SK-N-SH (cell line): ENCODE measurements around the gene SRXN1. TPM values are rescaled to one million over a fixed set of nuclear protein-coding genes. Genes with fewer than 3 reads are reported as not detected.

Experiments used
- CTCF ChIA-PET: fragments of 300-600, 350-600 bp; formaldehyde crosslinking; extraction: SDS; loops from one replicate; lab custom pipeline; 2021; lab: Yijun Ruan, JAX
- POLR2A ChIA-PET: fragments of 350-600 bp; sonication (Branson Sonifier 250); formaldehyde crosslinking; extraction: SDS; loops from one replicate; lab custom pipeline; 2020; ENCODE audit warnings: antibody characterized with exemption, inconsistent platforms; lab: Yijun Ruan, JAX
- DNase-seq: peaks from one replicate; pipeline ENCODE4 v3.0.0; 2012
- H2AFZ ChIP-seq: fragments of 200-600 bp; sonication (generic); 2 replicates; pipeline ENCODE4 v1.8.1; 2016; ENCODE audit warnings: antibody characterized with exemption, mild to moderate bottlenecking, low read depth
- H3F3A ChIP-seq: fragments of 200-600 bp; sonication (generic); replicated peaks from 2 replicates; pipeline ENCODE3; 2016; ENCODE audit warnings: antibody characterized with exemption, mild to moderate bottlenecking; ENCODE audit not compliant: insufficient read depth
- H3K27ac ChIP-seq, 2 experiments: fragments of 200-500 bp in 1 of 2; fragments of 200-600 bp in 1 of 2; sonication (Bioruptor generic) in 1 of 2; sonication (generic), shearing (Covaris generic) in 1 of 2; 2 replicates each; pipeline versions ENCODE4 v1.5.1 to v1.6.1; 2014 to 2016; ENCODE audit warnings: low read depth in 2 of 2, inconsistent platforms in 1 of 2, low read length in 1 of 2, mild to moderate bottlenecking in 1 of 2, mixed read lengths in 1 of 2
- H3K27me3 ChIP-seq: fragments of 200-600 bp; sonication (generic), shearing (Covaris generic); 2 replicates; pipeline ENCODE4 v1.6.1; 2016; ENCODE audit warnings: mixed run types; ENCODE audit not compliant: insufficient read depth
- H3K36me3 ChIP-seq, 2 experiments: fragments of 200-500 bp in 1 of 2; fragments of 200-600 bp in 1 of 2; sonication (Bioruptor generic) in 1 of 2; sonication (generic) in 1 of 2; replicated peaks in 1 of 2; 2 replicates each; pipeline versions ENCODE3 to v1.5.1; 2014 to 2016; ENCODE audit warnings: low read length in 1 of 2, mild to moderate bottlenecking in 1 of 2; ENCODE audit not compliant: insufficient read depth in 2 of 2, control insufficient read depth in 1 of 2
- H3K4me1 ChIP-seq, 2 experiments: fragments of 200-500 bp in 1 of 2; fragments of 200-600 bp in 1 of 2; sonication (Bioruptor generic) in 1 of 2; sonication (generic), shearing (Covaris generic) in 1 of 2; 2 replicates each; pipeline versions ENCODE4 v1.5.1 to v1.6.1; 2014 to 2016; ENCODE audit warnings: low read depth in 1 of 2, low read length in 1 of 2, mixed run types in 1 of 2; ENCODE audit not compliant: insufficient read depth in 2 of 2, control insufficient read depth in 1 of 2
- H3K4me2 ChIP-seq: fragments of 200-600 bp; sonication (generic), shearing (Covaris generic); 2 replicates; pipeline ENCODE4 v1.6.1; 2017; ENCODE audit warnings: mixed run types
- H3K4me3 ChIP-seq, 2 experiments: fragments of 200-500 bp in 1 of 2; fragments of 200-600 bp in 1 of 2; sonication (Bioruptor generic) in 1 of 2; sonication (generic), shearing (Covaris generic) in 1 of 2; 2 replicates each; pipeline versions ENCODE4 v1.5.1 to v1.8.1; 2014 to 2016; ENCODE audit warnings: low read depth in 2 of 2, inconsistent platforms in 1 of 2, low read length in 1 of 2, mild to moderate bottlenecking in 1 of 2, mixed read lengths in 1 of 2, moderate library complexity in 1 of 2
- H3K79me2 ChIP-seq: fragments of 200-600 bp; sonication (generic); 2 replicates; pipeline ENCODE4 v1.8.1; 2017; ENCODE audit warnings: mild to moderate bottlenecking; ENCODE audit not compliant: insufficient read depth
- H3K9ac ChIP-seq: fragments of 200-600 bp; sonication (generic); 2 replicates; pipeline ENCODE4 v1.6.1; 2017; ENCODE audit warnings: mixed run types
- H3K9me2 ChIP-seq: fragments of 200-600 bp; sonication (generic); 2 replicates; pipeline ENCODE4 v1.6.1; 2017; ENCODE audit warnings: mixed run types
- H3K9me3 ChIP-seq: fragments of 200-600 bp; sonication (generic); 2 replicates; pipeline ENCODE4 v1.6.1; 2017; ENCODE audit warnings: mixed run types, mild to moderate bottlenecking, moderate library complexity
- H4K20me1 ChIP-seq: fragments of 200-600 bp; sonication (generic); 2 replicates; pipeline ENCODE4 v1.6.1; 2017; ENCODE audit warnings: mild to moderate bottlenecking, mixed run types; ENCODE audit not compliant: insufficient read depth
- CHD2 ChIP-seq: fragments of 150-350 bp; IDR thresholded peaks from 2 replicates; pipeline ENCODE4 v1.6.1; 2018; ENCODE audit warnings: low read length; ENCODE audit not compliant: partially characterized antibody
- ELF1 ChIP-seq: IDR thresholded peaks from 2 replicates; pipeline ENCODE4 v1.4.0; 2012
- EP300 ChIP-seq, 2 experiments: IDR thresholded peaks; 2 replicates each; pipeline versions ENCODE4 v1.4.0 to v1.6.1; 2012; ENCODE audit warnings: borderline replicate concordance in 1 of 2, low read depth in 1 of 2, low read length in 1 of 2
- EZH2phosphoT487 ChIP-seq: fragments of 200-600 bp; sonication (generic); IDR thresholded peaks from 2 replicates; pipeline ENCODE4 v1.6.1; 2017; ENCODE audit warnings: low read depth, mixed run types, mild to moderate bottlenecking, antibody characterized with exemption, moderate library complexity, borderline replicate concordance
- FOXJ3 ChIP-seq: sonication (generic); formaldehyde crosslinking; IDR thresholded peaks from 2 replicates; pipeline ENCODE4 v1.5.1; 2020; ENCODE audit warnings: mild to moderate bottlenecking, missing genetic modification reagents
- FOXM1 ChIP-seq: IDR thresholded peaks from 2 replicates; pipeline ENCODE4 v1.4.0; 2012; ENCODE audit warnings: low read depth, mild to moderate bottlenecking
- GATA2 ChIP-seq: sonication (generic); formaldehyde crosslinking; IDR thresholded peaks from 2 replicates; pipeline ENCODE4 v1.5.0; 2020; ENCODE audit warnings: mild to moderate bottlenecking, missing genetic modification reagents
- JUND ChIP-seq: IDR thresholded peaks from 2 replicates; pipeline ENCODE4 v1.4.0; 2012
- MAX ChIP-seq: IDR thresholded peaks from 2 replicates; pipeline ENCODE4 v1.4.0; 2012; ENCODE audit warnings: low read depth
- MEF2A ChIP-seq: IDR thresholded peaks from 2 replicates; pipeline ENCODE4 v1.4.0; 2012; ENCODE audit warnings: low read depth, borderline replicate concordance
- MXI1 ChIP-seq: IDR thresholded peaks from 2 replicates; pipeline ENCODE4 v1.6.1; 2012; ENCODE audit warnings: mild to moderate bottlenecking, low read depth, low read length, improper control_type of control experiment
- NRF1 ChIP-seq: IDR thresholded peaks from 2 replicates; pipeline ENCODE4 v1.6.1; 2012; ENCODE audit warnings: low read depth, mild to moderate bottlenecking, low read length
- POLR2AphosphoS5 ChIP-seq: IDR thresholded peaks from 2 replicates; pipeline ENCODE4 v1.6.1; 2012; ENCODE audit warnings: low read depth, low read length
- RAD21 ChIP-seq: IDR thresholded peaks from 2 replicates; pipeline ENCODE4 v1.6.1; 2012; ENCODE audit warnings: mild to moderate bottlenecking, low read length
- RCOR1 ChIP-seq: fragments of 150-350 bp; IDR thresholded peaks from 2 replicates; pipeline ENCODE4 v1.6.1; 2017; ENCODE audit warnings: antibody characterized with exemption, low read length
- RFX5 ChIP-seq: IDR thresholded peaks from 2 replicates; pipeline ENCODE4 v1.6.1; 2012; ENCODE audit warnings: mild to moderate bottlenecking, improper control_type of control experiment, low read length
- RXRA ChIP-seq: IDR thresholded peaks from 2 replicates; pipeline ENCODE4 v1.4.0; 2012; ENCODE audit warnings: low read depth, mild to moderate bottlenecking, borderline replicate concordance
- SMC3 ChIP-seq: IDR thresholded peaks from 2 replicates; pipeline ENCODE4 v1.6.1; 2012; ENCODE audit warnings: low read depth, low read length, improper control_type of control experiment
- TCF12 ChIP-seq: IDR thresholded peaks from 2 replicates; pipeline ENCODE4 v1.4.0; 2012
- USF1 ChIP-seq: IDR thresholded peaks from 2 replicates; pipeline ENCODE4 v1.4.0; 2012; ENCODE audit warnings: low read depth, borderline replicate concordance
- USF2 ChIP-seq: fragments of 150-350 bp; IDR thresholded peaks from 2 replicates; pipeline ENCODE4 v1.6.1; 2017; ENCODE audit warnings: antibody characterized with exemption, low read length, low read depth, borderline replicate concordance
- YY1 ChIP-seq: IDR thresholded peaks from 2 replicates; pipeline ENCODE4 v1.4.0; 2012; ENCODE audit warnings: low read depth, mild to moderate bottlenecking
- ZBTB33 ChIP-seq: IDR thresholded peaks from 2 replicates; pipeline ENCODE4 v1.4.0; 2012; ENCODE audit warnings: low read depth, borderline replicate concordance
- WGBS: methylation state at CpG from one replicate; pipeline ENCODE4 v1.1.6; 2017; ENCODE audit warnings: low lambda C conversion rate; 5-methylcytosine and 5-hydroxymethylcytosine counted together
- polyA plus RNA-seq, 3 experiments: library from polyadenylated mRNA; depleted of rRNA; stranded (reverse); fragments of >200 nt; gene quantifications; 2 replicates each; pipeline ENCODE4 v1.2.3, GENCODE V29; 2012

Gene SRXN1
- polyA plus RNA-seq, 1 of the 3 experiments (the other 2 are of a cell fraction) = 26.2 TPM

GRCh38 chr20:658202-658601 is 5.2 kb upstream of the SRXN1 start (continued):
- TF ChIP-seq RAD21 = no peak
- TF ChIP-seq MAX = no peak
- TF ChIP-seq RXRA = no peak
- no peak for TF ChIP-seq EZH2phosphoT487
- no peak for TF ChIP-seq EP300 (IDR thresholded peaks at IDR 0.05; ENCODE audit: borderline replicate concordance in 1 of 2, low read depth in 1 of 2, low read length in 1 of 2)
- TF ChIP-seq USF2 = no peak
- no peak for TF ChIP-seq ELF1
- no peak for TF ChIP-seq TCF12
- no peak for TF ChIP-seq NRF1
- TF ChIP-seq POLR2AphosphoS5 = no peak
- TF ChIP-seq CHD2 = no peak
- no peak for TF ChIP-seq MEF2A

GRCh38 chr20:655726-656624 is 3.0 kb upstream of the SRXN1 start:
- no peaks in the 10 kb centered on the region for H3K9me3 ChIP-seq
- CTCF ChIA-PET = interaction anchor here (1.3 to 3.9 kb wide), 5 partner anchors 11 to 83 kb away, joined by 3 to 23 read pairs (median 13); no protein-coding TSS in a partner anchor
- no peaks in the 10 kb centered on the region for H4K20me1 ChIP-seq
- no peaks in the 10 kb centered on the region for H3K36me3 ChIP-seq
- no peak for TF ChIP-seq EZH2phosphoT487
- peaks cover 0 to 17% of the 10 kb centered on the region in 2 experiments; a peak in 2 of 4 replicates for H3K4me1 ChIP-seq
- H3F3A ChIP-seq = no peaks in the 10 kb centered on the region
- no peaks in the 10 kb centered on the region; the same call in 1 of the 2 replicates for H3K27me3 ChIP-seq
- no peak overlapping the region for H3K9ac ChIP-seq
- POLR2A ChIA-PET = no interaction called here
- WGBS = 71% methylated on average over 11 of the region's 11 CpGs
- H2AFZ ChIP-seq = no peak overlapping the region
- no peaks in the 10 kb centered on the region for H3K9me2 ChIP-seq
- no peak for DNase-seq
- no peak overlapping the region for H3K27ac ChIP-seq
- H3K79me2 ChIP-seq = peaks cover 20% of the 10 kb centered on the region
- no peak overlapping the region for H3K4me3 ChIP-seq
- no peak overlapping the region for H3K4me2 ChIP-seq

- Histone ChIP-seq H3K9me2 (no peaks in the 10 kb centered on the region), H3K9ac (no peak overlapping the region), H3K9me3 (no peaks in the 10 kb centered on the region), H4K20me1 (0 out of 2 replicates have a peak, but pooled peaks cover 7% of the 10 kb centered on the region), H3K4me3 (no peak overlapping the region), H3F3A (no peaks in the 10 kb centered on the region), H3K4me2 (no peak overlapping the region), H3K27ac (no peak overlapping the region), H3K36me3 (peaks cover 4 to 12% of the 10 kb centered on the region in 2 experiments), H3K27me3 (no peaks in the 10 kb centered on the region; the same call in 1 of the 2 replicates), H3K79me2 (peaks cover 28% of the 10 kb centered on the region), H2AFZ (no peak overlapping the region), H3K4me1 (peaks cover 0 to 17% of the 10 kb centered on the region in 2 experiments; a peak in 2 of 4 replicates)
- WGBS = over 99% methylated on average over 3 of the region's 3 CpGs
- DNase-seq = no peak
- ChIA-PET POLR2A (no interaction called here), CTCF (interaction anchor here (0.7 to 3.9 kb wide), 7 partner anchors 9 to 85 kb away, joined by 3 to 23 read pairs (median 9); no protein-coding TSS in a partner anchor)
- TF ChIP-seq JUND (no peak), EP300 (IDR thresholded peaks at IDR 0.05; ENCODE audit: borderline replicate concordance in 1 of 2, low read depth in 1 of 2, low read length in 1 of 2) (no peak), POLR2AphosphoS5 (no peak), USF1 (no peak), FOXM1 (no peak), FOXJ3 (CRISPR knock-in tag) (no peak), MXI1 (no peak), ZBTB33 (no peak), SMC3 (no peak), YY1 (no peak), RFX5 (no peak), RCOR1 (no peak), NRF1 (no peak), GATA2 (CRISPR knock-in tag) (no peak)
These were observed 1.4 kb upstream of the SRXN1 start for GRCh38 chr20:654417-654750.
